ENCODE results near the gene F11.

- TF ChIP-seq EZH2 (IDR thresholded peaks at IDR 0.05; ENCODE audit: insufficient read depth, poor library complexity, severe bottlenecking) (no peak), EZH2phosphoT487 (IDR thresholded peaks at IDR 0.05; ENCODE audit: insufficient read depth, low read depth) (no peak)
Measured at GRCh38 chr4:186260117-186260503, 5.9 kb upstream of the F11 start.
